GM12878 (cell line): ENCODE data around the gene FMN2. TPM values are rescaled to one million over a fixed set of nuclear protein-coding genes. Genes with fewer than 3 reads are reported as not detected.

Experiments used
- ATAC-seq: fragments of 200-7000 bp; cut with Tn5 transposase; 3 replicates; pipeline ENCODE4 v1.9.1; 2020; ENCODE audit warnings: mild to moderate bottlenecking, moderate library complexity
- BruUV-seq: library from RNA; stranded (reverse); fragments of 400-500 nt; replicated peaks from 2 replicates; lab custom pipeline; 2021; lab: Mats Ljungman, UMichigan
- CTCF ChIA-PET: fragments of 300-600 bp; sonication (Branson Sonifier 250); formaldehyde crosslinking; extraction: SDS; loops from one replicate; lab custom pipeline; 2021; ENCODE audit warnings: inconsistent platforms; lab: Yijun Ruan, JAX
- POLR2A ChIA-PET: fragments of 350-600 bp; formaldehyde crosslinking; extraction: SDS; loops from one replicate; lab custom pipeline; 2021; ENCODE audit warnings: inconsistent platforms; lab: Charles Lee
- RAD21 ChIA-PET: fragments of 300-600 bp; sonication (Branson Sonifier 250); formaldehyde crosslinking; loops from one replicate; lab custom pipeline; 2023; ENCODE audit warnings: antibody characterized with exemption; ENCODE audit not compliant: unreplicated experiment; lab: Charles Lee
- SMC1A ChIA-PET: fragments of 300-600 bp; sonication (Branson Sonifier 250); formaldehyde crosslinking; loops from one replicate; lab custom pipeline; 2023; ENCODE audit not compliant: unreplicated experiment, uncharacterized antibody; lab: Charles Lee
- DNase-seq: peaks from one replicate; pipeline ENCODE4 v3.0.0-alpha.2; 2011; ENCODE audit warnings: low read depth, low spot score
- FAIRE-seq: peaks from 3 replicates; lab custom pipeline; 2011; peaks lifted over from hg19 to GRCh38; lab: Jason Lieb, UNC
- H2AFZ ChIP-seq: 2 replicates; pipeline ENCODE4 v1.6.0; 2011; ENCODE audit warnings: low read depth, low read length, control low read depth; ENCODE audit not compliant: control insufficient read depth
- H3K27ac ChIP-seq: 2 replicates; pipeline ENCODE4 v1.5.1; 2011; ENCODE audit warnings: control low read depth; ENCODE audit not compliant: control insufficient read depth, insufficient read depth
- H3K27me3 ChIP-seq, 2 experiments: replicated peaks in 1 of 2; 2 replicates each; pipeline versions ENCODE4 v1.6.0 to v1.6.1; 2011; ENCODE audit warnings: low read length in 1 of 2; ENCODE audit not compliant: control insufficient read depth in 2 of 2, insufficient read depth in 2 of 2
- H3K36me3 ChIP-seq, 2 experiments: 2 replicates each; pipeline ENCODE4 v1.5.1; 2011; ENCODE audit warnings: low read length in 1 of 2; ENCODE audit not compliant: control insufficient read depth in 2 of 2, insufficient read depth in 2 of 2
- H3K4me1 ChIP-seq: 2 replicates; pipeline ENCODE4 v1.6.1; 2011; ENCODE audit warnings: mild to moderate bottlenecking, low read length, moderate library complexity, mixed read lengths; ENCODE audit not compliant: control insufficient read depth, insufficient read depth
- H3K4me2 ChIP-seq: 2 replicates; pipeline ENCODE4 v1.6.0; 2011; ENCODE audit warnings: control low read depth; ENCODE audit not compliant: control insufficient read depth, insufficient read depth
- H3K4me3 ChIP-seq: fragments of 200-600 bp; sonication (generic); 2 replicates; pipeline ENCODE4 v1.5.1; 2016
- H3K79me2 ChIP-seq: 2 replicates; pipeline ENCODE4 v1.6.0; 2011; ENCODE audit warnings: low read length; ENCODE audit not compliant: control insufficient read depth, insufficient read depth
- H3K9ac ChIP-seq: 2 replicates; pipeline ENCODE4 v1.8.0; 2011; ENCODE audit warnings: low read length, control low read depth, mixed read lengths; ENCODE audit not compliant: control insufficient read depth, insufficient read depth
- H3K9me3 ChIP-seq: replicated peaks from 3 replicates; pipeline ENCODE4 v1.5.1; 2011; ENCODE audit warnings: mild to moderate bottlenecking, low read length; ENCODE audit not compliant: control insufficient read depth, insufficient read depth
- H4K20me1 ChIP-seq: 2 replicates; pipeline ENCODE4 v1.6.0; 2011; ENCODE audit not compliant: control insufficient read depth, insufficient read depth
- CBX5 ChIP-seq: sonication (generic); IDR thresholded peaks from 2 replicates; pipeline ENCODE4 v1.6.1; 2016; ENCODE audit warnings: low read depth, moderate library complexity, mild to moderate bottlenecking, inconsistent platforms
- E2F8 ChIP-seq: fragments of 450-650 bp; IDR thresholded peaks from 2 replicates; pipeline ENCODE4 v1.6.1; 2018; ENCODE audit warnings: mild to moderate bottlenecking, low read depth, moderate library complexity; ENCODE audit not compliant: partially characterized antibody
- FOXM1 ChIP-seq: IDR thresholded peaks from 2 replicates; pipeline ENCODE4 v1.6.1; 2012; ENCODE audit warnings: low read depth, mild to moderate bottlenecking, inconsistent platforms, low read length, moderate library complexity
- HDAC2 ChIP-seq: fragments of 200-600 bp; sonication (generic); IDR thresholded peaks from 2 replicates; pipeline ENCODE4 v1.6.1; 2017
- MTA2 ChIP-seq: fragments of 450-650 bp; IDR thresholded peaks from 2 replicates; pipeline ENCODE4 v1.6.1; 2016; ENCODE audit warnings: low read depth, mild to moderate bottlenecking, moderate library complexity
- MTA3 ChIP-seq: IDR thresholded peaks from 2 replicates; pipeline ENCODE4 v1.6.1; 2012; ENCODE audit warnings: low read length, inconsistent platforms, borderline replicate concordance
- MYC ChIP-seq: IDR thresholded peaks from 2 replicates; pipeline ENCODE4 v1.6.1; 2011; ENCODE audit warnings: mild to moderate bottlenecking, low read length, moderate library complexity, inconsistent platforms; ENCODE audit not compliant: insufficient read depth, insufficient replicate concordance, insufficient read length, severe bottlenecking
- NFXL1 ChIP-seq: fragments of 450-650 bp; IDR thresholded peaks from 2 replicates; pipeline ENCODE4 v1.6.1; 2017; ENCODE audit warnings: antibody characterized with exemption, mild to moderate bottlenecking, borderline replicate concordance
- SRF ChIP-seq, 2 experiments: IDR thresholded peaks; 2 replicates each; pipeline ENCODE4 v1.6.1; 2011; ENCODE audit warnings: low read depth in 2 of 2, low read length in 2 of 2, mild to moderate bottlenecking in 1 of 2, moderate library complexity in 1 of 2
- SUPT20H ChIP-seq: IDR thresholded peaks from 2 replicates; pipeline ENCODE4 v1.6.1; 2011; ENCODE audit warnings: low read depth, mild to moderate bottlenecking, low read length, moderate library complexity, borderline replicate concordance; ENCODE audit not compliant: control insufficient read depth
- TAF1 ChIP-seq: IDR thresholded peaks from 2 replicates; pipeline ENCODE4 v1.6.1; 2011; ENCODE audit warnings: mild to moderate bottlenecking, low read depth, low read length, borderline replicate concordance
- TCF12 ChIP-seq: IDR thresholded peaks from 2 replicates; pipeline ENCODE4 v1.6.1; 2011; ENCODE audit warnings: low read depth, mild to moderate bottlenecking, low read length
- ZBTB4 ChIP-seq: fragments of 450-650 bp; formaldehyde crosslinking; IDR thresholded peaks from 2 replicates; pipeline ENCODE4 v1.4.0; 2022; ENCODE audit warnings: mild to moderate bottlenecking, moderate library complexity
- ZNF622 ChIP-seq: fragments of 450-650 bp; IDR thresholded peaks from 2 replicates; pipeline ENCODE4 v1.6.1; 2017; ENCODE audit warnings: mild to moderate bottlenecking, inconsistent platforms
- WGBS: methylation state at CpG from one replicate; pipeline ENCODE4 v1.1.6; 2016; ENCODE audit warnings: low lambda C conversion rate; ENCODE audit not compliant: insufficient replicate concordance, insufficient coverage; ENCODE audit errors: missing lambda C conversion rate; 5-methylcytosine and 5-hydroxymethylcytosine counted together
- in situ Hi-C: fragments of 300-500 bp; cut with MboI; formaldehyde crosslinking; loops from 9 replicates; pipeline ENCODE4 v1.14.3; 2018; ENCODE audit warnings: mixed read lengths
- intact Hi-C: fragments of 100-400 bp; cut with micrococcal nuclease; formaldehyde crosslinking; loops from one replicate; pipeline ENCODE4 v1.14.2; 2022; ENCODE audit not compliant: unreplicated experiment
- polyA plus RNA-seq, 11 experiments: library from polyadenylated mRNA; depleted of rRNA in 4 of 11; unstranded in 6 of 11; stranded (reverse) in 5 of 11; fragments of >200 nt; fragmentation: Nextera tagmentation in 4 of 11; fragmentation: Illumina TruSeq in 1 of 11; extraction: Ambion mirVana in 4 of 11; extraction: Trizol in 1 of 11; gene quantifications; 1 replicate in 1 of 11; 2 replicates in 10 of 11; pipeline versions ENCODE4 v1.2.1 to v1.2.3, GENCODE V29; 2011 to 2016; ENCODE audit warnings: inconsistent platforms in 2 of 11, missing spikeins in 2 of 11, low read depth in 1 of 11
- total RNA-seq, 4 experiments: library from RNA; depleted of rRNA in 3 of 4; stranded (reverse); fragments of >200 nt in 3 of 4; fragmentation: Illumina TruSeq in 1 of 4; extraction: Trizol in 1 of 4; gene quantifications; 2 replicates each; pipeline versions ENCODE4 v1.2.1 to v1.2.3, GENCODE V29; 2013 to 2021

FMN2 gene
- total and polyA plus RNA-seq, 10 of the 15 experiments (the other 5 are each of a cell fraction or from before 2014, with no cell fraction given): 0.60 TPM; not detected in 9

- TF ChIP-seq E2F8: no peak
- no peak for TF ChIP-seq SUPT20H
- TF ChIP-seq CBX5: no peak
- no peak for TF ChIP-seq MTA2
- TF ChIP-seq HDAC2: no peak
- TF ChIP-seq, all 136 proteins: peak for 0
Observed at GRCh38 chr1:240441669-240442068, 350.0 kb downstream of the FMN2 start (continued).

- Histone ChIP-seq H3K27me3 (no peaks in the 10 kb centered on the region), H3K4me3 (no peak overlapping the region), H3K9me3 (no peaks in the 10 kb centered on the region), H3K4me1 (no peaks in the 10 kb centered on the region), H3K36me3 (no peaks in the 10 kb centered on the region), H3K4me2 (no peak overlapping the region), H3K27ac (no peak overlapping the region), H3K9ac (no peak overlapping the region), H2AFZ (no peak overlapping the region), H4K20me1 (no peaks in the 10 kb centered on the region), H3K79me2 (no peaks in the 10 kb centered on the region)
- DNase-seq (no peak), ATAC-seq (no peak), FAIRE-seq (no peak)
- ChIA-PET POLR2A (interaction anchor here (0.6 kb wide), 1 partner anchor 20 kb away, joined by 6 read pairs; no protein-coding TSS in a partner anchor), CTCF (interaction anchor here (1.1 to 2.5 kb wide), 4 partner anchors 10 to 185 kb away, joined by 3 to 10 read pairs (median 3); no protein-coding TSS in a partner anchor), SMC1A (interaction anchor here (0.6 to 1.4 kb wide), 4 partner anchors 13 to 295 kb away, joined by 3 to 4 read pairs (median 3); no protein-coding TSS in a partner anchor), RAD21 (interaction anchor here (1.3 kb wide), 1 partner anchor 9 kb away, joined by 3 read pairs; no protein-coding TSS in a partner anchor)
- intact Hi-C loops: no loop called here
- in situ Hi-C loops: no loop called here
- no TSS peak for BruUV-seq
- WGBS: 26% methylated on average over 3 of the region's 3 CpGs
- TF ChIP-seq ZBTB4: no peak
- no peak for TF ChIP-seq NFXL1
- no peak for TF ChIP-seq ZNF622
- no peak for TF ChIP-seq MYC
- no peak for TF ChIP-seq SRF (IDR thresholded peaks at IDR 0.05; ENCODE audit: low read depth in 2 of 2, low read length in 2 of 2)
- TF ChIP-seq FOXM1: no peak
- TF ChIP-seq TAF1: no peak
- TF ChIP-seq TCF12: no peak
- no peak for TF ChIP-seq MTA3
Observed at GRCh38 chr1:240445369-240445768, 353.7 kb downstream of the FMN2 start.
